Kasumi-1 (cell line): ENCODE measurements around the gene RAB11FIP4.

ENCODE experiments used
- DNase-seq, 2 experiments: peaks; one replicate each; lab custom pipeline; 2025; lab: John Stamatoyannopoulos, UW

Gene RAB11FIP4

GRCh38 chr17:31457391-31458234 lies 66.1 kb downstream of the RAB11FIP4 start:
- DNase-seq, result no peak

GRCh38 chr17:31458829-31459228 lies 67.4 kb downstream of the RAB11FIP4 start:
- DNase-seq, result no peak

GRCh38 chr17:31459716-31460115 lies 68.2 kb downstream of the RAB11FIP4 start:
- no peak for DNase-seq

- no peak for DNase-seq
Measured at GRCh38 chr17:31460226-31460721, 68.8 kb downstream of the RAB11FIP4 start.

GRCh38 chr17:31461227-31461810 lies 69.8 kb downstream of the RAB11FIP4 start:
- no peak for DNase-seq

GRCh38 chr17:31462261-31462660 lies 70.8 kb downstream of the RAB11FIP4 start:
- no peak for DNase-seq

- no peak for DNase-seq
Measured at GRCh38 chr17:31466096-31466760, 74.8 kb downstream of the RAB11FIP4 start.

GRCh38 chr17:31467502-31468256 lies 76.2 kb downstream of the RAB11FIP4 start:
- DNase-seq, result no peak

- no peak for DNase-seq
Measured at GRCh38 chr17:31469959-31470358, 78.5 kb downstream of the RAB11FIP4 start.

- no peak for DNase-seq
Measured at GRCh38 chr17:31470592-31470991, 79.1 kb downstream of the RAB11FIP4 start.

GRCh38 chr17:31472137-31472536 lies 80.7 kb downstream of the RAB11FIP4 start:
- DNase-seq, result no peak

- no peak for DNase-seq
Measured at GRCh38 chr17:31475378-31476162, 84.1 kb downstream of the RAB11FIP4 start.

- DNase-seq, result no peak
Measured at GRCh38 chr17:31476525-31477416, 85.3 kb downstream of the RAB11FIP4 start.

- DNase-seq, result no peak
Measured at GRCh38 chr17:31477417-31478055, 86.1 kb downstream of the RAB11FIP4 start.

GRCh38 chr17:31479062-31479408 lies 87.6 kb downstream of the RAB11FIP4 start:
- DNase-seq, result no peak

GRCh38 chr17:31479524-31479923 lies 88.0 kb downstream of the RAB11FIP4 start:
- DNase-seq, result no peak

- no peak for DNase-seq
Measured at GRCh38 chr17:31480067-31480466, 88.6 kb downstream of the RAB11FIP4 start.

- no peak for DNase-seq
Measured at GRCh38 chr17:31480904-31481782, 89.7 kb downstream of the RAB11FIP4 start.

- DNase-seq, result no peak
Measured at GRCh38 chr17:31481783-31482081, 90.3 kb downstream of the RAB11FIP4 start.
